ENCODE measurements around the gene TNNC1.

DNA sequence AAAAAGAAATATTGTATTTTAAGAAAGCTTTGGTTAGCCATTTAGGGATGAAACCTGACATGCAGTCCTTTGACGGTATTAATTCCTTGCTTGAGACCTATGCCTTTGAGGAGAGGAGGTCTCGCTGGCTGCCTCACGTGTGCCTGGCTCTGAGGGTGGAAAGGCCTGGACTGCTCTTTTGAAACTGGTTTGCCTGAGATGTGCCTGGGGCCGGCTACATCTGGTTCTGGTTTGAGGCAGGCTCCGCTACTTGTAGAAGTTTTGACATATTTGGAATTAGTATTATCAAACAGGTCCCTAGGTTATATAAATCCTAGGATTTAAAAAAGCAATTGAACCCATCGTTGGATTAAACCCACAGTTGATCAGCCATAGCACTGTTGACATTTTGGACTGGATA lies 8.0 kb upstream of the TNNC1 start:
- no peak for TF ChIP-seq MYC (IDR thresholded peaks at IDR 0.05; ENCODE audit: low read depth, low read length)
- TF ChIP-seq GATA2 (IDR thresholded peaks at IDR 0.05; ENCODE audit: insufficient read depth, insufficient read length, low read depth, low read length), result no peak
- TF ChIP-seq, protein P1, sequence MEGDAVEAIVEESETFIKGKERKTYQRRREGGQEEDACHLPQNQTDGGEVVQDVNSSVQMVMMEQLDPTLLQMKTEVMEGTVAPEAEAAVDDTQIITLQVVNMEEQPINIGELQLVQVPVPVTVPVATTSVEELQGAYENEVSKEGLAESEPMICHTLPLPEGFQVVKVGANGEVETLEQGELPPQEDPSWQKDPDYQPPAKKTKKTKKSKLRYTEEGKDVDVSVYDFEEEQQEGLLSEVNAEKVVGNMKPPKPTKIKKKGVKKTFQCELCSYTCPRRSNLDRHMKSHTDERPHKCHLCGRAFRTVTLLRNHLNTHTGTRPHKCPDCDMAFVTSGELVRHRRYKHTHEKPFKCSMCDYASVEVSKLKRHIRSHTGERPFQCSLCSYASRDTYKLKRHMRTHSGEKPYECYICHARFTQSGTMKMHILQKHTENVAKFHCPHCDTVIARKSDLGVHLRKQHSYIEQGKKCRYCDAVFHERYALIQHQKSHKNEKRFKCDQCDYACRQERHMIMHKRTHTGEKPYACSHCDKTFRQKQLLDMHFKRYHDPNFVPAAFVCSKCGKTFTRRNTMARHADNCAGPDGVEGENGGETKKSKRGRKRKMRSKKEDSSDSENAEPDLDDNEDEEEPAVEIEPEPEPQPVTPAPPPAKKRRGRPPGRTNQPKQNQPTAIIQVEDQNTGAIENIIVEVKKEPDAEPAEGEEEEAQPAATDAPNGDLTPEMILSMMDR (IDR thresholded peaks at IDR 0.05; ENCODE audit: extremely low read depth in 1 of 2, insufficient read depth in 1 of 2, low read depth in 1 of 2, low read length in 2 of 2), result no peak
- TF ChIP-seq POLR2A (IDR thresholded peaks at IDR 0.05; ENCODE audit: low read depth, low read length), result no peak
- TF ChIP-seq POLR2AphosphoS5 (IDR thresholded peaks at IDR 0.05; ENCODE audit: insufficient read depth, low read depth, low read length), result no peak
- TF ChIP-seq EZH2 (IDR thresholded peaks at IDR 0.05; ENCODE audit: borderline replicate concordance, low read depth, low read length, severe bottlenecking), result no peak
- TF ChIP-seq JUN (IDR thresholded peaks at IDR 0.05; ENCODE audit: borderline replicate concordance, insufficient read depth, insufficient read length, low read depth), result no peak
- TF ChIP-seq, protein P2, sequence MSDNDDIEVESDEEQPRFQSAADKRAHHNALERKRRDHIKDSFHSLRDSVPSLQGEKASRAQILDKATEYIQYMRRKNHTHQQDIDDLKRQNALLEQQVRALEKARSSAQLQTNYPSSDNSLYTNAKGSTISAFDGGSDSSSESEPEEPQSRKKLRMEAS (IDR thresholded peaks at IDR 0.05; ENCODE audit: insufficient read depth, insufficient read length), result no peak
- no peak for TF ChIP-seq FOS (IDR thresholded peaks at IDR 0.05; ENCODE audit: borderline replicate concordance, insufficient read depth, low read length)

All from endothelial cell of umbilical vein (primary cell).